ENCODE results near the gene FAM47E.

FAM47E gene

GRCh38 chr4:76206222-76206942, 45.1 kb upstream of the FAM47E start:
- Histone ChIP-seq H3K4me3 (IDR thresholded peaks at IDR 0.05; ENCODE audit: insufficient read depth, low read depth, low read length) (no peak overlapping the region), H3K9ac (no peak overlapping the region), H4K20me1 (ENCODE audit: insufficient read depth) (no peaks in the 10 kb centered on the region), H3K27ac (peak overlapping the region; percentile 9; the same call in 1 of the 2 replicates), H3K4me2 (peak overlapping the region; percentile 91; the same call in 1 of the 2 replicates), H3K4me1 (ENCODE audit: low read depth, poor library complexity, severe bottlenecking) (peaks cover 100% of the 10 kb centered on the region), H3K36me3 (ENCODE audit: insufficient read depth) (no peaks in the 10 kb centered on the region), H3K27me3 (ENCODE audit: insufficient read depth, low read depth) (no peaks in the 10 kb centered on the region), H2AFZ (ENCODE audit: low read depth) (no peak overlapping the region), H3K79me2 (ENCODE audit: insufficient read depth, low read depth) (peaks cover 100% of the 10 kb centered on the region)
- no peak for TF ChIP-seq CTCF (conservative IDR thresholded peaks at IDR 0.05; ENCODE audit: low read depth, low read length)

GRCh38 chr4:76207549-76207948, 44.0 kb upstream of the FAM47E start:
- no peaks in the 10 kb centered on the region for H3K27me3 ChIP-seq (ENCODE audit: insufficient read depth, low read depth)
- no peak overlapping the region for H3K4me3 ChIP-seq (IDR thresholded peaks at IDR 0.05; ENCODE audit: insufficient read depth, low read depth, low read length)
- H4K20me1 ChIP-seq (ENCODE audit: insufficient read depth): no peaks in the 10 kb centered on the region
- no peak overlapping the region for H3K9ac ChIP-seq
- no peak overlapping the region for H2AFZ ChIP-seq (ENCODE audit: low read depth)
- peaks cover 98% of the 10 kb centered on the region for H3K4me1 ChIP-seq (ENCODE audit: low read depth, poor library complexity, severe bottlenecking)
- peak overlapping the region; percentile 45; the same call in 1 of the 2 replicates for H3K4me2 ChIP-seq
- no peaks in the 10 kb centered on the region for H3K36me3 ChIP-seq (ENCODE audit: insufficient read depth)
- H3K79me2 ChIP-seq (ENCODE audit: insufficient read depth, low read depth): peaks cover 100% of the 10 kb centered on the region
- H3K27ac ChIP-seq: no peak overlapping the region
- TF ChIP-seq CTCF (conservative IDR thresholded peaks at IDR 0.05; ENCODE audit: low read depth, low read length): no peak

- peak overlapping the region; percentile 45 for H3K4me2 ChIP-seq
- no peaks in the 10 kb centered on the region for H4K20me1 ChIP-seq (ENCODE audit: insufficient read depth)
- no peak overlapping the region for H2AFZ ChIP-seq (ENCODE audit: low read depth)
- peaks cover 92% of the 10 kb centered on the region for H3K4me1 ChIP-seq (ENCODE audit: low read depth, poor library complexity, severe bottlenecking)
- no peaks in the 10 kb centered on the region for H3K27me3 ChIP-seq (ENCODE audit: insufficient read depth, low read depth)
- TF ChIP-seq CTCF (conservative IDR thresholded peaks at IDR 0.05; ENCODE audit: low read depth, low read length): no peak
- no peaks in the 10 kb centered on the region for H3K36me3 ChIP-seq (ENCODE audit: insufficient read depth)
- no peak overlapping the region for H3K4me3 ChIP-seq (IDR thresholded peaks at IDR 0.05; ENCODE audit: insufficient read depth, low read depth, low read length)
- H3K27ac ChIP-seq: no peak overlapping the region
- no peak overlapping the region for H3K9ac ChIP-seq
- peaks cover 100% of the 10 kb centered on the region for H3K79me2 ChIP-seq (ENCODE audit: insufficient read depth, low read depth)
Measured at GRCh38 chr4:76208005-76208765, 43.3 kb upstream of the FAM47E start.

- Histone ChIP-seq H3K4me3 (IDR thresholded peaks at IDR 0.05; ENCODE audit: insufficient read depth, low read depth, low read length) (no peak overlapping the region), H3K27me3 (ENCODE audit: insufficient read depth, low read depth) (no peaks in the 10 kb centered on the region), H3K4me2 (no peak overlapping the region; the same call in 1 of the 2 replicates), H4K20me1 (ENCODE audit: insufficient read depth) (no peaks in the 10 kb centered on the region), H3K79me2 (ENCODE audit: insufficient read depth, low read depth) (peaks cover 94% of the 10 kb centered on the region), H3K4me1 (ENCODE audit: low read depth, poor library complexity, severe bottlenecking) (peaks cover 83% of the 10 kb centered on the region), H3K27ac (no peak overlapping the region), H3K36me3 (ENCODE audit: insufficient read depth) (no peaks in the 10 kb centered on the region), H2AFZ (ENCODE audit: low read depth) (no peak overlapping the region), H3K9ac (no peak overlapping the region)
- TF ChIP-seq CTCF (conservative IDR thresholded peaks at IDR 0.05; ENCODE audit: low read depth, low read length): no peak
Measured at GRCh38 chr4:76209881-76210280, 41.6 kb upstream of the FAM47E start.

Measured in KMS-11 (cell line).